Measurements from ENCODE around the gene PDXP.
"Not testable (repeated sequence)": the region's sequence is repeated elsewhere in the genome, so short reads cannot be mapped to it uniquely, and the experiment has no call there.

DNA sequence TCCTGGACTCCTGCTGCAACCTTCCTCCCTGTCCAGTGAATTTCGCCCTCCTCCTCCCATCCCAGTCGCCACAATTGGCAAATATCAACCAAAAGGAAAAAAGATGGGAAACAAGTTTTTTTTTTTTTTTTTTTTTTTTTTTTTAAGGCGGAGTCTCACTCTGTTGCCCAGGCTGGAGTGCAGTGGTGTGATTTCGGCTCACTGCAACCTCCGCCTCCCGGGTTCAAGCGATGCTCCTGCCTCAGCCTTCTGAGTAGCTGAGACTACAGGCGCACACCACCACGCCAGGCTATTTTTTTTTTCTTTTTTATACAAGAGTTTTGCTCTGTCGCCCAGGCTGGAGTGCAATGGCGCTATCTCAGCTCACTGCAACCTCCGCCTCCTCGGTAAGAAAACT is 37.7 kb downstream of the PDXP start:
- not testable (repeated sequence) for TF ChIP-seq HNF4A (conservative IDR thresholded peaks at IDR 0.05); RAD21 (IDR thresholded peaks at IDR 0.05); FOXA1 (IDR thresholded peaks at IDR 0.05); TAF1 (conservative IDR thresholded peaks at IDR 0.05); SP1 (IDR thresholded peaks at IDR 0.05); JUND (IDR thresholded peaks at IDR 0.05); EGR1 (IDR thresholded peaks at IDR 0.05; ENCODE audit: low read depth in 2 of 2); GABPA (IDR thresholded peaks at IDR 0.05 in 1 of 2, conservative IDR thresholded peaks at IDR 0.05 in 1 of 2); YY1 (IDR thresholded peaks at IDR 0.05); HNF4G (IDR thresholded peaks at IDR 0.05)
- TF ChIP-seq, protein P1, sequence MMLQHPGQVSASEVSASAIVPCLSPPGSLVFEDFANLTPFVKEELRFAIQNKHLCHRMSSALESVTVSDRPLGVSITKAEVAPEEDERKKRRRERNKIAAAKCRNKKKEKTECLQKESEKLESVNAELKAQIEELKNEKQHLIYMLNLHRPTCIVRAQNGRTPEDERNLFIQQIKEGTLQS (IDR thresholded peaks at IDR 0.05), result not testable (repeated sequence)
- TF ChIP-seq, protein P2, sequence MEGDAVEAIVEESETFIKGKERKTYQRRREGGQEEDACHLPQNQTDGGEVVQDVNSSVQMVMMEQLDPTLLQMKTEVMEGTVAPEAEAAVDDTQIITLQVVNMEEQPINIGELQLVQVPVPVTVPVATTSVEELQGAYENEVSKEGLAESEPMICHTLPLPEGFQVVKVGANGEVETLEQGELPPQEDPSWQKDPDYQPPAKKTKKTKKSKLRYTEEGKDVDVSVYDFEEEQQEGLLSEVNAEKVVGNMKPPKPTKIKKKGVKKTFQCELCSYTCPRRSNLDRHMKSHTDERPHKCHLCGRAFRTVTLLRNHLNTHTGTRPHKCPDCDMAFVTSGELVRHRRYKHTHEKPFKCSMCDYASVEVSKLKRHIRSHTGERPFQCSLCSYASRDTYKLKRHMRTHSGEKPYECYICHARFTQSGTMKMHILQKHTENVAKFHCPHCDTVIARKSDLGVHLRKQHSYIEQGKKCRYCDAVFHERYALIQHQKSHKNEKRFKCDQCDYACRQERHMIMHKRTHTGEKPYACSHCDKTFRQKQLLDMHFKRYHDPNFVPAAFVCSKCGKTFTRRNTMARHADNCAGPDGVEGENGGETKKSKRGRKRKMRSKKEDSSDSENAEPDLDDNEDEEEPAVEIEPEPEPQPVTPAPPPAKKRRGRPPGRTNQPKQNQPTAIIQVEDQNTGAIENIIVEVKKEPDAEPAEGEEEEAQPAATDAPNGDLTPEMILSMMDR (IDR thresholded peaks at IDR 0.05; ENCODE audit: low read depth, low read length, missing input control), result not testable (repeated sequence)
- TF ChIP-seq, protein P3, sequence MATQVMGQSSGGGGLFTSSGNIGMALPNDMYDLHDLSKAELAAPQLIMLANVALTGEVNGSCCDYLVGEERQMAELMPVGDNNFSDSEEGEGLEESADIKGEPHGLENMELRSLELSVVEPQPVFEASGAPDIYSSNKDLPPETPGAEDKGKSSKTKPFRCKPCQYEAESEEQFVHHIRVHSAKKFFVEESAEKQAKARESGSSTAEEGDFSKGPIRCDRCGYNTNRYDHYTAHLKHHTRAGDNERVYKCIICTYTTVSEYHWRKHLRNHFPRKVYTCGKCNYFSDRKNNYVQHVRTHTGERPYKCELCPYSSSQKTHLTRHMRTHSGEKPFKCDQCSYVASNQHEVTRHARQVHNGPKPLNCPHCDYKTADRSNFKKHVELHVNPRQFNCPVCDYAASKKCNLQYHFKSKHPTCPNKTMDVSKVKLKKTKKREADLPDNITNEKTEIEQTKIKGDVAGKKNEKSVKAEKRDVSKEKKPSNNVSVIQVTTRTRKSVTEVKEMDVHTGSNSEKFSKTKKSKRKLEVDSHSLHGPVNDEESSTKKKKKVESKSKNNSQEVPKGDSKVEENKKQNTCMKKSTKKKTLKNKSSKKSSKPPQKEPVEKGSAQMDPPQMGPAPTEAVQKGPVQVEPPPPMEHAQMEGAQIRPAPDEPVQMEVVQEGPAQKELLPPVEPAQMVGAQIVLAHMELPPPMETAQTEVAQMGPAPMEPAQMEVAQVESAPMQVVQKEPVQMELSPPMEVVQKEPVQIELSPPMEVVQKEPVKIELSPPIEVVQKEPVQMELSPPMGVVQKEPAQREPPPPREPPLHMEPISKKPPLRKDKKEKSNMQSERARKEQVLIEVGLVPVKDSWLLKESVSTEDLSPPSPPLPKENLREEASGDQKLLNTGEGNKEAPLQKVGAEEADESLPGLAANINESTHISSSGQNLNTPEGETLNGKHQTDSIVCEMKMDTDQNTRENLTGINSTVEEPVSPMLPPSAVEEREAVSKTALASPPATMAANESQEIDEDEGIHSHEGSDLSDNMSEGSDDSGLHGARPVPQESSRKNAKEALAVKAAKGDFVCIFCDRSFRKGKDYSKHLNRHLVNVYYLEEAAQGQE (IDR thresholded peaks at IDR 0.05), result not testable (repeated sequence)

Data from liver (tissue), 3 donors.